Globus pallidus (tissue), 1 donor: ENCODE results near the gene AGO1.

Experiments
- DNase-seq: peaks from one replicate; pipeline ENCODE4 v3.0.0-alpha.2; 2015; ENCODE audit warnings: low spot score

The AGO1 gene

GRCh38 chr1:35882945-35883634 lies at the start of gene AGO1:
TSS of gene AGO1 (plus strand) at chr1:35883209. CDS start at chr1:35883422, 213 bp downstream.
- peak; percentile 94 for DNase-seq

GRCh38 chr1:35833395-35833794 lies 49.6 kb upstream of the AGO1 start:
- DNase-seq, result no peak

GRCh38 chr1:35834218-35834617 lies 48.8 kb upstream of the AGO1 start:
- no peak for DNase-seq

- no peak for DNase-seq
Measured at GRCh38 chr1:35835398-35835797, 47.6 kb upstream of the AGO1 start.

- no peak for DNase-seq
Measured at GRCh38 chr1:35836734-35837133, 46.3 kb upstream of the AGO1 start.

GRCh38 chr1:35838693-35839245 lies 44.2 kb upstream of the AGO1 start:
- DNase-seq, result no peak

- DNase-seq, result peak; percentile 66
Measured at GRCh38 chr1:35844826-35845225, 38.2 kb upstream of the AGO1 start.

GRCh38 chr1:35845766-35846165 lies 37.2 kb upstream of the AGO1 start:
- DNase-seq, result peak; percentile 80

- no peak for DNase-seq
Measured at GRCh38 chr1:35847935-35848565, 35.0 kb upstream of the AGO1 start.

GRCh38 chr1:35850051-35850450 lies 33.0 kb upstream of the AGO1 start:
- no peak for DNase-seq

- no peak for DNase-seq
Measured at GRCh38 chr1:35850716-35851115, 32.3 kb upstream of the AGO1 start.

GRCh38 chr1:35851132-35851869 lies 31.7 kb upstream of the AGO1 start:
- peak; percentile 47 for DNase-seq

GRCh38 chr1:35852241-35852640 lies 30.8 kb upstream of the AGO1 start:
- DNase-seq, result no peak

GRCh38 chr1:35854989-35855700 lies 27.9 kb upstream of the AGO1 start:
- DNase-seq, result no peak

GRCh38 chr1:35856964-35857363 lies 26.0 kb upstream of the AGO1 start:
- DNase-seq, result no peak

- DNase-seq, result no peak
Measured at GRCh38 chr1:35857830-35858229, 25.2 kb upstream of the AGO1 start.

GRCh38 chr1:35860696-35861095 lies 22.3 kb upstream of the AGO1 start:
- no peak for DNase-seq

- no peak for DNase-seq
Measured at GRCh38 chr1:35863136-35863535, 19.9 kb upstream of the AGO1 start.

GRCh38 chr1:35863881-35864625 lies 19.0 kb upstream of the AGO1 start:
- no peak for DNase-seq

- DNase-seq, result no peak
Measured at GRCh38 chr1:35864813-35865212, 18.2 kb upstream of the AGO1 start.

GRCh38 chr1:35866991-35867390 lies 16.0 kb upstream of the AGO1 start:
- no peak for DNase-seq
